Vagina (tissue), 2 donors: ENCODE measurements around the gene FRMD4A.

ENCODE experiments used
- POLR2A ChIP-seq, 2 donors: fragments of 450-650 bp; IDR thresholded peaks; one replicate each; pipeline ENCODE4 v1.6.1; 2017; ENCODE audit warnings: antibody characterized with exemption in 2 of 2, mild to moderate bottlenecking in 2 of 2, moderate library complexity in 2 of 2
- POLR2AphosphoS5 ChIP-seq, 2 donors: sonication (generic); formaldehyde crosslinking; IDR thresholded peaks; one replicate each; pipeline ENCODE4 v1.9.0; 2017; ENCODE audit warnings: antibody characterized with exemption in 2 of 2, mild to moderate bottlenecking in 2 of 2, low read depth in 1 of 2; ENCODE audit not compliant: insufficient read depth in 1 of 2
- TF ChIP-seq, protein P1 (sequence below), 3 experiments: fragments of 450-650 bp in 2 of 3; fragments of 200-600 bp in 1 of 3; sonication (generic) in 1 of 3; IDR thresholded peaks; one replicate each; pipeline ENCODE4 v1.5.1; 2017 to 2019; ENCODE audit warnings: antibody characterized with exemption in 3 of 3, mild to moderate bottlenecking in 2 of 3, moderate library complexity in 2 of 3

DNA sequence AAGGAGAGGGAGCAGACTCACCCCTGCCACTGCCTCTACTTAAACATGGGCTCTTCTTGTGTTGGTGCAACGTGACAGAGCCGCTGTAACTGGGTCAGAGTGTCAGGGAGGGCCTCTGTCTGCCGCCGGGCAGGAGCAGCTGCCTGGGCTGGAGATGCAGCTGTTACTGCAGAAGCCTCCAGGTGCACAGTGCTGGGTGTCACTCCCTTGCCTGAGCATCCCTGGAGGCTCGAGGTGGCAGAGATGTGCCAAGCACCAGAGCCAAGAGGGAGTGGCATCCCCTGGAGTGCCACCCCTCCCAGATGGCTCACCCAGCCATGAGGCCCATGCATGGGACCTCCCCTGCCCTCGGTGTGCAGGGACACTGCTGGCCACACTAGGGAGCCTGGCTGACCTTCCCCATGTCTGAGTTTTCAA lies 598.3 kb downstream of the FRMD4A start:
- TF ChIP-seq, protein P1, sequence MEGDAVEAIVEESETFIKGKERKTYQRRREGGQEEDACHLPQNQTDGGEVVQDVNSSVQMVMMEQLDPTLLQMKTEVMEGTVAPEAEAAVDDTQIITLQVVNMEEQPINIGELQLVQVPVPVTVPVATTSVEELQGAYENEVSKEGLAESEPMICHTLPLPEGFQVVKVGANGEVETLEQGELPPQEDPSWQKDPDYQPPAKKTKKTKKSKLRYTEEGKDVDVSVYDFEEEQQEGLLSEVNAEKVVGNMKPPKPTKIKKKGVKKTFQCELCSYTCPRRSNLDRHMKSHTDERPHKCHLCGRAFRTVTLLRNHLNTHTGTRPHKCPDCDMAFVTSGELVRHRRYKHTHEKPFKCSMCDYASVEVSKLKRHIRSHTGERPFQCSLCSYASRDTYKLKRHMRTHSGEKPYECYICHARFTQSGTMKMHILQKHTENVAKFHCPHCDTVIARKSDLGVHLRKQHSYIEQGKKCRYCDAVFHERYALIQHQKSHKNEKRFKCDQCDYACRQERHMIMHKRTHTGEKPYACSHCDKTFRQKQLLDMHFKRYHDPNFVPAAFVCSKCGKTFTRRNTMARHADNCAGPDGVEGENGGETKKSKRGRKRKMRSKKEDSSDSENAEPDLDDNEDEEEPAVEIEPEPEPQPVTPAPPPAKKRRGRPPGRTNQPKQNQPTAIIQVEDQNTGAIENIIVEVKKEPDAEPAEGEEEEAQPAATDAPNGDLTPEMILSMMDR (IDR thresholded peaks at IDR 0.05) = no peak
- TF ChIP-seq POLR2AphosphoS5 (IDR thresholded peaks at IDR 0.05; ENCODE audit: insufficient read depth in 1 of 2, low read depth in 1 of 2) (no peak), POLR2A (IDR thresholded peaks at IDR 0.05) (no peak)
